Measurements from ENCODE around the gene IGF1R. TPM values are rescaled to one million over a fixed set of nuclear protein-coding genes. Genes with fewer than 3 reads are reported as not detected.

The IGF1R gene
- total RNA-seq, 2 experiments from 2014 or later, result 22.8 to 24.7 TPM

DNA sequence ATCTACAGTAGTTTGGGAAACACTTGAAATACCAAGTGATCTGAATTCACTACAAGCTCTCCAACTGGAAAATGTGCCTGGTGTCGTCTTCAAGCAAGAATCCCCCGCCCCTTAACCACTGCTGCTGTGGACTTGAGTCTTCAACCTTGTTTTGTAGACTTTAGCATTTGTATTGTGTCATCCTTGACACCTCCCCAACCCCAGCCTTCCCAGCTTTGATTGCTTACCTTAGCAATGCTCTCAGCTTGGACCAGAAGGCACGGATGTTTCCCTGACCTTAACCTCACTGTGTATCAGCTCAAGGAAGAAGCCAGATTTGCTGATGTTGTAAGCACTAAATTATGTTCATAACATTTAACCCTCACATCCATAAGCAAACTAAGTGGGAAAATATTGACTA is 146.4 kb downstream of the IGF1R start:
- no peak overlapping the region for H3K4me3 Mint-ChIP-seq
- no peak overlapping the region for H3K27ac Mint-ChIP-seq
- H3K27me3 Mint-ChIP-seq, result no peaks in the 10 kb centered on the region
- DNase-seq, result no peak
- H3K9me3 Mint-ChIP-seq, result no peaks in the 10 kb centered on the region
- ATAC-seq, result no peak
- ChIA-PET CTCF (interaction anchor here (1.1 to 7.8 kb wide), 3 partner anchors 15 to 282 kb away, joined by 4 to 70 read pairs (median 4); no protein-coding TSS in a partner anchor), POLR2A (no interaction called here)
- no peaks in the 10 kb centered on the region for H3K36me3 Mint-ChIP-seq (ENCODE audit: low read depth)
- intact Hi-C loops (cut with micrococcal nuclease), result no loop called here
- H3K4me1 Mint-ChIP-seq (ENCODE audit: low read depth), result peaks cover 61% of the 10 kb centered on the region
- no peak for TF ChIP-seq CTCF (IDR thresholded peaks at IDR 0.05)

- CTCF ChIA-PET, result interaction anchor here (1.4 to 1.5 kb wide), 2 partner anchors 12 to 14 kb away, joined by 3 to 4 read pairs; no protein-coding TSS in a partner anchor
- Mint-ChIP-seq H3K27ac (no peak overlapping the region), H3K27me3 (no peaks in the 10 kb centered on the region), H3K4me3 (no peak overlapping the region), H3K36me3 (ENCODE audit: low read depth) (no peaks in the 10 kb centered on the region), H3K9me3 (no peaks in the 10 kb centered on the region), H3K4me1 (ENCODE audit: low read depth) (peaks cover 65% of the 10 kb centered on the region)
- ATAC-seq (no peak), DNase-seq (no peak)
- POLR2A ChIA-PET, result no interaction called here
- TF ChIP-seq CTCF (IDR thresholded peaks at IDR 0.05), result no peak
- intact Hi-C loops (cut with micrococcal nuclease), result no loop called here
Observed at GRCh38 chr15:98795980-98796379, 147.6 kb downstream of the IGF1R start.

GRCh38 chr15:98796685-98797357 is 148.5 kb downstream of the IGF1R start:
- TF ChIP-seq CTCF (IDR thresholded peaks at IDR 0.05), result no peak
- Mint-ChIP-seq H3K4me1 (ENCODE audit: low read depth) (peaks cover 65% of the 10 kb centered on the region), H3K27me3 (no peaks in the 10 kb centered on the region), H3K4me3 (no peak overlapping the region), H3K36me3 (ENCODE audit: low read depth) (no peaks in the 10 kb centered on the region), H3K9me3 (no peaks in the 10 kb centered on the region), H3K27ac (no peak overlapping the region)
- intact Hi-C loops (cut with micrococcal nuclease), result no loop called here
- no peak for DNase-seq
- POLR2A ChIA-PET, result interaction anchor here (1.1 kb wide), 1 partner anchor 70 kb away, joined by 3 read pairs; no protein-coding TSS in a partner anchor
- no peak for ATAC-seq
- CTCF ChIA-PET, result interaction anchor here (1.3 to 1.5 kb wide), 3 partner anchors 11 to 17 kb away, joined by 3 to 4 read pairs (median 3); no protein-coding TSS in a partner anchor

GRCh38 chr15:98798375-98798893 is 150.1 kb downstream of the IGF1R start:
- Mint-ChIP-seq H3K27me3 (no peaks in the 10 kb centered on the region), H3K4me1 (ENCODE audit: low read depth) (peaks cover 56% of the 10 kb centered on the region), H3K27ac (no peak overlapping the region), H3K4me3 (no peak overlapping the region), H3K9me3 (no peaks in the 10 kb centered on the region), H3K36me3 (ENCODE audit: low read depth) (no peaks in the 10 kb centered on the region)
- intact Hi-C loops (cut with micrococcal nuclease), result no loop called here
- ChIA-PET POLR2A (no interaction called here), CTCF (no interaction called here)
- ATAC-seq (no peak), DNase-seq (no peak)
- TF ChIP-seq CTCF (IDR thresholded peaks at IDR 0.05), result no peak

Data from activated CD8-positive, alpha-beta T cell treated with anti-CD3 and anti-CD28 coated beads for 36 hours (primary cell).